Fibroblast of lung (primary cell): ENCODE data around the gene SYCN.

Source experiments
- EZH2 ChIP-seq: IDR thresholded peaks from 2 replicates; pipeline ENCODE4 v1.5.1; 2012; ENCODE audit warnings: low read length, control low read depth, mild to moderate bottlenecking; ENCODE audit errors: missing control alignments
- TF ChIP-seq, protein P1 (sequence below), 2 donors: IDR thresholded peaks in 1 of 2; conservative IDR thresholded peaks in 1 of 2; 1 replicate in 1 of 2; 2 replicates in 1 of 2; pipeline ENCODE4 v1.5.1; 2011 to 2012; ENCODE audit warnings: low read length in 2 of 2, control low read depth in 1 of 2, inconsistent platforms in 1 of 2, low read depth in 1 of 2, mild to moderate bottlenecking in 1 of 2

GRCh38 chr19:39179754-39180153 is 24.3 kb downstream of the SYCN start:
- TF ChIP-seq, protein P1, sequence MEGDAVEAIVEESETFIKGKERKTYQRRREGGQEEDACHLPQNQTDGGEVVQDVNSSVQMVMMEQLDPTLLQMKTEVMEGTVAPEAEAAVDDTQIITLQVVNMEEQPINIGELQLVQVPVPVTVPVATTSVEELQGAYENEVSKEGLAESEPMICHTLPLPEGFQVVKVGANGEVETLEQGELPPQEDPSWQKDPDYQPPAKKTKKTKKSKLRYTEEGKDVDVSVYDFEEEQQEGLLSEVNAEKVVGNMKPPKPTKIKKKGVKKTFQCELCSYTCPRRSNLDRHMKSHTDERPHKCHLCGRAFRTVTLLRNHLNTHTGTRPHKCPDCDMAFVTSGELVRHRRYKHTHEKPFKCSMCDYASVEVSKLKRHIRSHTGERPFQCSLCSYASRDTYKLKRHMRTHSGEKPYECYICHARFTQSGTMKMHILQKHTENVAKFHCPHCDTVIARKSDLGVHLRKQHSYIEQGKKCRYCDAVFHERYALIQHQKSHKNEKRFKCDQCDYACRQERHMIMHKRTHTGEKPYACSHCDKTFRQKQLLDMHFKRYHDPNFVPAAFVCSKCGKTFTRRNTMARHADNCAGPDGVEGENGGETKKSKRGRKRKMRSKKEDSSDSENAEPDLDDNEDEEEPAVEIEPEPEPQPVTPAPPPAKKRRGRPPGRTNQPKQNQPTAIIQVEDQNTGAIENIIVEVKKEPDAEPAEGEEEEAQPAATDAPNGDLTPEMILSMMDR (conservative IDR thresholded peaks at IDR 0.05 in 1 of 2, IDR thresholded peaks at IDR 0.05 in 1 of 2; ENCODE audit: low read depth in 1 of 2, low read length in 2 of 2): no peak
- TF ChIP-seq EZH2: no peak
